Stimulated activated CD4-positive, alpha-beta T cell treated with anti-CD3 and anti-CD28 coated beads, Interleukin-15, amount 100 ng/mL, for 1 hour (primary cell): ENCODE results near the gene MAGEH1.
"Not testable (repeated sequence)": the region's sequence is repeated elsewhere in the genome, so short reads cannot be mapped to it uniquely, and the experiment has no call there.

ENCODE experiments used
- DNase-seq, 2 donors: peaks; one replicate each; pipeline ENCODE4 v3.0.0-alpha.2; 2020; ENCODE audit warnings: low read depth in 1 of 2, low spot score in 1 of 2

MAGEH1 gene, protein sequence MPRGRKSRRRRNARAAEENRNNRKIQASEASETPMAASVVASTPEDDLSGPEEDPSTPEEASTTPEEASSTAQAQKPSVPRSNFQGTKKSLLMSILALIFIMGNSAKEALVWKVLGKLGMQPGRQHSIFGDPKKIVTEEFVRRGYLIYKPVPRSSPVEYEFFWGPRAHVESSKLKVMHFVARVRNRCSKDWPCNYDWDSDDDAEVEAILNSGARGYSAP

DNA sequence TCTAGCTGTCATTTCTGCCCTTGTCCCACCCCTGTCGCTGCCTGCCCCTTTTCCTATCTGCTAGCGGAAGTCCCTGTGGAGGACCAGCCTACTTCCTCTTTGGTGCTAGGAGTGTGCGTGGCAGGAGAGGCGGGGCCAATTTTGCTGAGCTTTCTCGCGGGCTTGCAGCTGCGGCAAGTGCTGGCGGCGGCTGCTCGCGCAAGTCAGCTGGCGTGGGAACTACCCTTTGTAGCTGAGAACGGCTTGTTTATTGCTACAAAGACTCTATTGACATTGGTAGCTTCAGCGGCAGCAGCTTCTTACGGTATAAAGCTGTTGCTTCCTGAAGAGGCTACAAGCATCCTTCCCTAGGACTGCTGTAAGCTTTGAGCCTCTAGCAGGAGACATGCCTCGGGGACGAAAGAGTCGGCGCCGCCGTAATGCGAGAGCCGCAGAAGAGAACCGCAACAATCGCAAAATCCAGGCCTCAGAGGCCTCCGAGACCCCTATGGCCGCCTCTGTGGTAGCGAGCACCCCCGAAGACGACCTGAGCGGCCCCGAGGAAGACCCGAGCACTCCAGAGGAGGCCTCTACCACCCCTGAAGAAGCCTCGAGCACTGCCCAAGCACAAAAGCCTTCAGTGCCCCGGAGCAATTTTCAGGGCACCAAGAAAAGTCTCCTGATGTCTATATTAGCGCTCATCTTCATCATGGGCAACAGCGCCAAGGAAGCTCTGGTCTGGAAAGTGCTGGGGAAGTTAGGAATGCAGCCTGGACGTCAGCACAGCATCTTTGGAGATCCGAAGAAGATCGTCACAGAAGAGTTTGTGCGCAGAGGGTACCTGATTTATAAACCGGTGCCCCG lies at the start of gene MAGEH1:
Gene MAGEH1, plus strand, starts transcription at position 138 of the 843 bp plus-strand sequence. Its CDS starts 248 bp downstream, at position 386.
- peak; percentile 54 for DNase-seq

DNA sequence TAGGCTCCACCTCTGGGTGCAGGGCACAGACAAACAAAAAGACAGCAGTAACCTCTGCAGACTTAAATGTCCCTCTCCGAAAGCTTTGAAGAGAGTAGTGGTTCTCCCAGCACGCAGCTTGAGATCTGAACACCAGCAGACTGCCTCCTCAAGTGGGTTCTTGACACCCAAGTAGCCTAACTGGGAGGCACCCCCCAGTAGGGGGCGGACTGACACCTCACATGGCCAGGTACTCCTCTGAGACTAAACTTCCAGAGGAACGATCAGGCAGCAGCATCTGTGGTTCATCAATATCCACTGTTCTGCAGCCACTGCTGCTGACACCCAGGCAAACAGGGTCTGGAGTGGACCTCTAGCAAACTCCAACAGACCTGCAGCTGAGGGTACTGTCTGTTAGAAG lies 24.8 kb upstream of the MAGEH1 start:
- not testable (repeated sequence) for DNase-seq

DNA sequence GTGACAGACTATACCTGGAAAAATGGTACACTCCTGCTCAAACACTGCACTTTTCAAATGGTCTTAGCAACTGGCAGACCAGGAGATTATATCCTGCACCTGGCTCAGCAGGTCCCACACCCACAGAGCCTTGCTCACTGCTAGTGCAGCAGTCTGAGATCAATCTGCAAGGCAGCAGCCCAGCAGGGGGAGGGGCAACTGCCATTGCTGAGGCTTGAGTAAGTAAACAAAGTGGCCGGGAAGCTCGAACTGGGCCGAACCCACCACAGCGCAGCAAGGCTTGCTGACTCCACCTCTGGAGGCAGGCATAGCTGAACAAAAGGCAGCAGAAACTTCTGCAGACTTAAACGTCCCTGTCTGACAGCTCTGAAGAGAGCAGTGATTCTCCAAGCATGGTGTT lies 8.5 kb upstream of the MAGEH1 start:
- DNase-seq = not testable (repeated sequence)

DNA sequence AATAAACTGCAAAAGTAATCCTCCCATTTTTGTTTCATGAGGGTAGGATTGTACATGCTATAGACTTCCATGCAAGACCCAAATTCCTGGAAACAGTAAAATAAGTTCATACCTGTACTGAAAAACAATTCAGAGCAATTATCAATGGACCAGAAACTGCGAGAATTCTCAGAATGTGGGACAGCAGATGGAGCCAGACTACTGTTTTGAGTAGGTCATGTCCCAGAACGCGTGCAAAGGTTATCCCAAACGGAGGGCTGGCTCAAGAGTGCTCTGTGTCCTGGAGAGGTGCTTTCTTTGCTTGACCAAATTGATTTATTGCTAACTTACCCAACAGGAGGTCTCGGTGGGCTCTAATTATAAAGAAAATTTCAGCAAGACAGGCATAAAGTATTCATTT lies 1.7 kb upstream of the MAGEH1 start:
- DNase-seq = no peak

DNA sequence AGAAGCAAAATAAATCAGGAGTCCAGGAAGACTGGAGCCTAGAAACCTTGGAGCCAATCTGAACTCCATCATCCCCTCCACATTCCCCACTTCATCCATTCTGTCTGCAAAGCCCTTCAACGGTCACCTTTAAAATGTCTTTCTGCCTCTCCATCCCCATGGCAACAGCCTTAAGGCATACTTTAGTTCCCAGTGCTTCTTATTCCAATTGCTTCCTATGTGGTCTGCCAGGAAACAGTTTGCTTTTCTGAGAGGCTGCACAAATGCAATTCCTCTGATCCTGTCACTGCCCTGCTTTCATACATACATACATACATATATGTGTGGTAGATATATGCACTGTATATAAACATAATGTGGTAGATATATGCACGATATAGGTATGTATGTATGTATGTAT lies 786 bp upstream of the MAGEH1 start:
- no peak for DNase-seq

DNA sequence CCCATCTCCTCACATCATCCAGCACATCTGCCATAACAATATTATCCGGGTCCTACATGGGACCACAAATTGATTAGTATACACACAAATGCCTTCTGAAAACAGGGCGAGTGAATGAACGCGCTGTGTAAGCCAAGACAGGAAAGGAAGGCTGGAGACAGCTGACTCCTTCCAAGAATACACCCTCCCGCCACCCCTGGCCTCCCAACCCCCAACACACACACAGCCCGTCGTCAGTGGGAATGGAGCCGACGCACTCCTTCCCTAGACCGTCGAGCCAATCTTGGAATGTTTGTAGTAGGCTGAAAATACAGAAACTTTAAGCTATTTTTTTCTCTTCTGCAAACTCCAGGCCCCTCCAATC lies 319 bp upstream of the MAGEH1 start:
- DNase-seq = no peak

DNA sequence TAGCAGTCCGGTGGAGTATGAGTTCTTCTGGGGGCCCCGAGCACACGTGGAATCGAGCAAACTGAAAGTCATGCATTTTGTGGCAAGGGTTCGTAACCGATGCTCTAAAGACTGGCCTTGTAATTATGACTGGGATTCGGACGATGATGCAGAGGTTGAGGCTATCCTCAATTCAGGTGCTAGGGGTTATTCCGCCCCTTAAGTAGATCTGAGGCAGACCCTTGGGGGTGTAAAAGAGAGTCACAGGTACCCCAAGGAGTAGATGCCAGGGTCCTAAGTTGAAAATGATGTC lies 852 bp downstream of the MAGEH1 start:
- no peak for DNase-seq

DNA sequence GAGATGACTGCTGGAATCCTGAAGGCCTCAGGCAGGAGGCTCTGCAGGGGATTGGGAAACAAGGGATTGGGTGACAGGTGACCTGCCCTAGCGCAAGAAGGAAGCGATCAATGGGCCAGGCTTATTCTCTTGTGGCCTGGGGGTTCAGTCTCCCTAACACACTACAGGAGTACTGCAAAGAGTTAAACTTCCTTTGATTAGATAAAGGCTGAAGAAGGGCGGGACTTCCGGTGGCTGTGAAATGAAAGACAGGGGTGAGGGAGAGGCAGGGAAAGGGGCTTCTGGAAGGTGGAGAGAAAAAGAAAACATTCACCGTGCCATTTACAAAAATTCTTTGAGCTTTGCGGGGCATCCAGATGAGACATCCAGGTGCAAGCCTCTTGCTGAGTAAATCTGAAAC lies 3.8 kb downstream of the MAGEH1 start:
- DNase-seq = not testable (repeated sequence)

DNA sequence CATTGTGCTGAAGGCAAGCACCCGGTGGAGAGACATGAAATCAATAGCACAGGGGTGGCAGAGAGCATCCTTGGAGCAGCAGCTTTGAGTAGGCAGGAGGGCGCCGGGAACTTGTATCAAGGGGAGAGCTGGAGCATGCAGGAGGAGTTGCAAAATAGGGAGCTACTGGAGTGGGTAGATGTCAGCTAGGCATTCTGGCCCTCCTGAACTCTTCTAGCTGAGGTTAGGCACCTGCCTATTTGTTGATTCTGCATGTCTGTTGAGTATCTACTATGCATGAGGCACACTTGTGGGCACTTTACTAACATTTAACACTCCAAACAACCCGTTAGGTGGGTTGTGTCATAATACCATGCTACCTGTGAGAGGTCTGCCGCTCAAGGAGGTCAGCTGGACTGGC lies 7.5 kb downstream of the MAGEH1 start:
- not testable (repeated sequence) for DNase-seq

DNA sequence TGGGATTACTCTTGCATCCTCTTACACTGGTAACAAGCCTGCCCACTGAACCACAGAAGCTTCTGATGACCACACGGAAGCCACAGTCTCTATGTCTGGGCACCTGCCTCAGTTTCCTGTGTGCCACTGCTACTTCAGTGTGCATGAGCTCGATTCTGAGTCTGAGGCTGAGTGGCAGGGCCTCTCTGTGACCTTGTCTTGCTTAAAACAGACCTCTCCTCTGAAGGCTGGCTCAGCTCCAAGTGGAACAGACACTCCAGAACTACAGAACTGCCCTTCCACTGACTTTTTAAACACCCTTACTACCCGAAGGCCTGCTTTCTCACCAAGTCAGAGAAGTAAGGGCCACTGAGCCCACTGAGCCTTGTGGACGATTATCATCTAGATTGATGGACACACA lies 8.0 kb downstream of the MAGEH1 start:
- DNase-seq = not testable (repeated sequence)

DNA sequence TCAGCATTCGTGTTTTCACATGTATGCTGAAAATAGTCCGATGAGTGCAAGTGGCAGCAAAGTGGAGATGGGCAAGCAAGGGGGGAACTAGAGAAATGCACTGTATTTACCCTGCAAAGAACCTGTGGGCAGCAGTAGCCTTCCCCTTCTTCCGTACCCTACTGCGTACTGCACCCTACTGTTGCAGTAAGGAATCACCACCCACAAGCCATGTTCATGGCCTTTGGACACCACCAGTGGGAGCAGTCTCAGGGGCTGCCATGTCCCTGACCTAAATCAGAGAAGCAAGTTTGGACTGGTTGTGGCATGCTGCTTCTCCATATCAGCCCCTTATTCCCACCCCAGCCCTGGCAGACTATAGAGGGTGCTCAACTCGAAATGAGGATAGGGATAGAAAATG lies 12.1 kb downstream of the MAGEH1 start:
- not testable (repeated sequence) for DNase-seq

DNA sequence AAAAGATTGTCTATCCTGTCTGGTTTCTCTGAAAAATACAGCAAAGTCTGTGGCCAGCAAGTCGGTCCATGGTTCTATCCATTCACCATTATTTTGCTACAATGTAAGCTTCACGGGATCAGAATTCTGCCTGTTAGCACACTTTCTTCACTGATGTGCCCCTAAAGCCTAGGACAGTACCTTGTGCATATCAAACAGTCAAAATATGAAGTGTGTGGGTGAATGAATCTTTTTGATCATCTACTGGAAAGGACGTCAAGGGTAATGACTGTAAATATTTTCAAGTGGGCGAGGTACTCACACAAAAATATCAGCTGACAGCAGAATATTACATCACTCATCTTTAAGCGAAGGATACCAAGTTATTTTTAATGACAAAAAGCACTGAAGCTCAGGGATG lies 13.2 kb downstream of the MAGEH1 start:
- DNase-seq = not testable (repeated sequence)

DNA sequence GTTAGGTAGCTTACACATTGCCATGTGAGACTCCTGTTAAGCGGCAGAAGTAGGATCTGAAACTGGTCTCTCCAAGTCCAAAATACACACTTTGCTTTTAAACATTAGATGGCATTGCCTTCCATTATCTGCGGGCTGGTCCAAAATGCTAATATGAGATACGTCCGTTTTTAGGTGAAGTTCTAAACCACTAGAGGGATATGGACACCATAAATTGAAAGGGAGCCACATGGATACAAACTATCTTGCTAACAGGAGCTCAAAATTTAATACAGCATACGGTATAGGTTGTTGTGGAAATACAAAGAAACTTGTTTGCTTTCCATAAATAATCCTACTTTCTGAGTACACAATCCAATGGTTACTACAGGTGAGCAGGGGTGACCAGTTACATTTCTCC lies 13.9 kb downstream of the MAGEH1 start:
- DNase-seq = not testable (repeated sequence)

DNA sequence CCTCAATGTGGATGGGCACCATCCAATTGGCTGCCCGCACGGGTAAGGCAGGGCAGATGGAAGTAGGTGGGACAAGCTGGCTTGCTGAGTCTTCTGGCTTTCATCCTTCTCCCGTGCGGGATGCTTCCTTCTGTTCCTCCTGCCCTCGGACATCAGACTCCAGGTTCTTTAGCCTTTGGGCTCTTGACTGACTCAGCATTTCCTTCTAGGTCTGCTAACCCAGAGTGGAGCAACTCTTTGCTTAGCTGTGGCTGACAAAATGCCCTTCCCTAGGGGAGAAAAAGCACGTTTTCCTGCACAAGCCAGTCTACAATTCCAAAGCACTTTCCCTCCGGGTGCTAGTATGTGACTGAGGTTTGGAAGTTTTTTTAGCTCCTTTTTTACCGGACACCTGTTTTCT lies 28.0 kb downstream of the MAGEH1 start:
- not testable (repeated sequence) for DNase-seq

DNA sequence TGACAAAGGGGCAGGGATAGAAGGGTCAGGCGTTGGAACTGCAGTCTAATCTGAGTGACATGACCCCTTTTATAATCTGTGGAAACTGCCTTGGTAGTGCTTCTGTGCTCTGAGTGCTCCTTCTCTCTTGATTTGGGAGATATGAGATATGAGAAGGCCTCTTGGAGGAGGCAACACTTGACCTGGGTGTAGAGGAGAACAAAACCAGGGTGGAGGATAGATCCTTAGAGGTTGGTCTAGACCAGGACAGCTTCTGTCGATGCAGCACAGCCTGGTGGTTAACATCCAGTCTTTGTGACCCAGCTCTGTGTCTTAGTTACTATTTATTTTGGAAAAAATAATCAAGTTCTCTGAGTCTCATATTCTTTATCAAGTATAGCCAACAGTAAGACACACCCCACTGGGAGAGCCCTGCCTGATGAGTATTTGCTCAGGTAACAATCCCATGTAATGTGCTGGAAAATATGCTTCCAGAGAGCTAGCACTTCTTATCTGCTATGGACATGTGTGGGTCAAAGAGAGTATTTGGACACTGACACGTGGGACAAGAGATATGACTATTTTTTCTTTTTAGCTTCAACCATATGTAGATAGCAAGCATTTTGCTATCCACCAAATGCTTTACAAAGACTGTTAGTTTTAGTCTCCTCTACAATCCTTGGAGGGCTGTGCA lies 28.6 kb downstream of the MAGEH1 start:
- DNase-seq = no peak

DNA sequence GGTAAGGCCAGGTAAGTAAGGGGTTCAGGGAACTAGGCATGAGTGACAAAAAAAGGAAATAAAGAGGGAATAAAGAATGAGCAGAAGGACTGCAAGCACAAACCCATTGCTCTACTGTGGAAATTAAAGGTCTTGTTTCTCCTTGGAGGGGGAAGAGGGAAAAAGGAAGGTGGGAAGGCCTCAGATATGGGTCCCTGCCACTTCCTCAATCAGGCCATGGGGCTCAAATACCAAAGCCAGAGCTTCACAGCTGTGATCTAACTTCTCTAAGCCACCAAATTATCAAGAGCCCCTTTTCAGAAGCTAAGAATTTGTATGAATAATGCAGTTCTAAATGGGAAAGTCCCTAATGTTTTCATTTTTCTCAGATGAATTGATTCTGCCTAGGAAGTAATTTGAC lies 33.0 kb downstream of the MAGEH1 start:
- no peak for DNase-seq

DNA sequence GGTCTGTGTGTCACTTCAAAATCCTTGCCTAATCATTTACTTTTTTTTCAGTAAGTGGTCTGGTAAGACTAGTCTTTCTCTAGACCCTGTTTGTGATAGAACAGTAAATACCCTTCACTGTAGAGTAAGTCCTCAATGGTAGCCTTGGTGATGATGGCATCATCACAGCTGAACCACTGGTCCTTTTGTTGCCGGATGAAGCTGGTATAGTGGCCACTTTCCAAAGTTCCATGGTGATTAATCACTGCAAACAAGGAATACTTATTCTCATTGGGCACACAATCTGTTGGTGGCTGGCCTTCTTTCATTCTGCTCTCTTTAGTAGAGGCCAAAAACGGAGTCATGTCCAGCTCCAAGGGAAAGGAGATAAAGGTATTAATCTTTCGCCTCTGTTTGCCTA lies 34.8 kb downstream of the MAGEH1 start:
- DNase-seq = no peak

DNA sequence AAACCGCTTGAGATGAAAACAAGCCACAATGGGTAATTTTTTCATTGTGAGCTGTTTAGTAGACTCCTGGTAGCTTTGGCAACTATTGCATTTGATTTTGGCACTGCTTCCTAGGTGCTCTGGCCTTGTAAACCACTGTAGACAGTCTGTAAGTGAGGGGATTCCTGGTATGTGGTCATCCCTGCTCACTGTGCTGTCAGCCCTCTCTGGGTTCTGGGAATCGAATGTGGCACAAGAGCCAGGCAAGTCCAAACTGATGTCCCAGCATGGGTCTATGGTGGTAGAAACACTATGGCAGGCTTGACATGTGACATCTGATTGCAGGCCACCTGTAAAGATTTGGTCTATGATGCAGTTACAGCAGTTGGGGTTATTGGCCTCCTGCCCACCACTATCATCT lies 35.2 kb downstream of the MAGEH1 start:
- no peak for DNase-seq

DNA sequence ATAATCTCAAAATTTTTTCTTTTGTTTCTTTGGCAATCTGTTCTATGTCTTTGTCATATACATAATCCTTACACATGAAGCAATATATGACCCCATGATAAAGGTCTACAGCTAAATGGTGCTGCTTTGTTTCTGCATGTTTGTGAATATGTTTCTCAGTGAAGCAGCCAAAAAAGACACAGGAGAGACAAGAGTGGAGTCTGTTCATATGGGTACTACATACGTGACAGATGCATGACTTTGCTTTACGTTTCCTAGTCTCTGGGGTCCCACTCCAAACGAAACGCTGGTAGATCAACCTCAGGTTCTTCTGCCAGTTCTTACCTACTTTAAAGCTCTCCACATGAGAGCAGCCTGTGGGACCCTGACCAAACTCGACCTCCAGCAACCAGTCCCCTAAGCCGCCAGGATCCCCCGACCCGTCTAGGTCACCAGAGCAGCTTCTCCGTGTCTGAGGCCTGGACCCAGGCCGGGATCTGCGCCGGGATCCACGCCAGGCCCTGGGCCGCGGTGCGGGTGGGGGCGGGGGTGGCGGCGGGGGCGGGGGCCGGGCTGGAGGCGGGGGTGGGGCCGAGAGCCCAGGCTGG lies 36.2 kb downstream of the MAGEH1 start:
- no peak for DNase-seq

DNA sequence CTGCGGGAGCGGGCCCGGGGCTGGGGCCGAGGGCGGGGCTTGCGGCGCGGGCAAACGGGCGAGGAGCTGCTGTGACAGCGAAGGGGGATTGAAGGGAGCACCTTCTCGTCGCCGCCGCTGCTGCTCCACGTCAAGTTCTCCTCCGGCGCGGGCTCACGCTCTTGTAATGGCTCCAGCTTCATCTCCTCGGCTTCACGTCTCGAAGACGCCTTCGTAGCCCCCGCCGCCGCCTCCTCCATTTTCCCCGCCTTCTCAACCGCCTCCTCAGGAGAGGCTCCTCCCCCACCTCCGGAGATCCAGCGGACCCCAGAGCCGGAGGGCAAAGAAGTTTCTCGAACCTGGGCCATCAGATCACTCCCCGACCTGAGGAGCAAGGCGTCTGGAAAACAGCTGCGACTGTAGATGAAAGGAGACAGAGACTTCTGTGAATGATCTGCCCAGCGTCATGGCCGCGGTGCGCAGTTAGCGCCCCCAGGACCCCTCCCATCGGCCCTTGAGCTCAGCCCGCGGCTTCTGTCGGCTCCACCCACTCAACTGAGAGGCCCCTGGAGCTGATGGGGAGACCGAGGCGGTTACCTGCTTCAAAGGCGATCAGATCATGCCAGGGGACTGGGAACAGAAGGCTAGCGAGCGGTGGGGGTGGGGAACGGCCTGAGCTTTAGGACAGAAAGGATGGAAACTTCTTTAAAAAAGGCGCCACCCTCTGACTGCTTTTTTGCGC lies 36.8 kb downstream of the MAGEH1 start:
- DNase-seq = peak in 1 of 2 donors; percentile 37

DNA sequence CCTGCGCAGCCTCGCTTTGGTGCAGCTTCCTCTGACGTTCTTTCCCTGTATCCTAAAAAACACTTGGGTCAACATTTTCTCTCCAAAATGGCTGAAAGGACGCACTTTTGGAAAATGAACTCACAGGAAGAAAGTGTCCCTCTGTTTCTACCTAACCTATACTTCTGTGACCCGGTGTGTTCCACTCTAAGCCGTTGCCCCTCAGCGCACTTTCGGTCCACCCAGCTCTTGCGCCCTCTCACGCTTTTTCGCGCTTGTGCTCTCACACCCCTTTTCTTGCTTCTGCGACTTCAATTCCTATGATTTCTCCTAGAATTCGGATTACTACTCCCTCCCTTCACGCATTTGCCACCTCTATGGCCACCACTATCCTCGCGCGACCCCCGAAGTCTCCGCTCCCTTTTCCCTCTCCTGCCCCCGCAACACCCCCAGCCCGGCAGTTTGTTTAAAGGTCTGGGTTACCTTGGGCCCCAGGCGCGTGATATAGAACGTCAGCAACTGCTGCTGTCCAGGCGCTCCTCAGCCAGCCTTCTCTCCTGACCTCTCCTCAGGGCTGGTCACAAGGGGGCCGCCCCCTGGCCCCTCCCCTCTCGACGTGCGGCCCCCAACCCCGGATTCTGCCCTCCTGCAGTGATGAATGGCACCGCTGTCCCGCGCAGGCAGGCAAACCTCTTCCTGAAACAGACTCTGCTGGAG lies 37.5 kb downstream of the MAGEH1 start, which contains the start of gene USP51:
Gene USP51, minus strand, starts transcription at position 535 of the 696 bp plus-strand sequence. CDS start 909 bp downstream, outside the sequence.
- DNase-seq = no peak
